ENCODE data around the gene FLT3. TPM values are rescaled to one million over a fixed set of nuclear protein-coding genes. Genes with fewer than 3 reads are reported as not detected.

Gene FLT3
- total and polyA plus RNA-seq, 2 donors (not counting 1 experiment from before 2014, with no cell fraction given): 0.13 to 0.42 TPM

- Histone ChIP-seq H3K4me2 (replicated peaks; ENCODE audit: low read depth, low read length, poor library complexity, severe bottlenecking) (no peak overlapping the region), H3K9me3 (ENCODE audit: control extremely low read depth in 1 of 3, control insufficient read depth in 2 of 3, insufficient read depth in 1 of 3, low read length in 2 of 3) (peaks cover 0 to under 1% (median 0%) of the 10 kb centered on the region in 3 donors), H3K4me3 (ENCODE audit: control extremely low read depth in 1 of 5, extremely low read depth in 1 of 5, insufficient read depth in 1 of 5, low read depth in 2 of 5, low read length in 4 of 5) (no peak overlapping the region), H3K27me3 (replicated peaks in 1 of 4; ENCODE audit: control extremely low read depth in 1 of 4, control insufficient read depth in 3 of 4, insufficient read depth in 4 of 4, low read length in 3 of 4) (no peaks in the 10 kb centered on the region), H3K79me2 (ENCODE audit: control insufficient read depth, insufficient read depth, low read length) (no peaks in the 10 kb centered on the region), H2AFZ (ENCODE audit: insufficient read depth, low read depth, low read length, poor library complexity, severe bottlenecking) (no peak overlapping the region), H3K4me1 (ENCODE audit: control insufficient read depth in 2 of 2, insufficient read depth in 2 of 2, low read length in 2 of 2) (peaks cover 5% of the 10 kb centered on the region in 2 donors), H4K20me1 (ENCODE audit: control insufficient read depth, insufficient read depth, low read length, poor library complexity, severe bottlenecking) (no peaks in the 10 kb centered on the region), H3K36me3 (replicated peaks in 1 of 2; ENCODE audit: control extremely low read depth in 1 of 2, control insufficient read depth in 1 of 2, extremely low read depth in 1 of 2, insufficient read depth in 2 of 2, low read length in 1 of 2) (no peaks in the 10 kb centered on the region), H3K27ac (ENCODE audit: low read length in 2 of 2) (no peak overlapping the region), H3K9ac (ENCODE audit: low read length) (no peak overlapping the region)
- H3K9me3 Mint-ChIP-seq (ENCODE audit: insufficient read depth): peaks cover 2% of the 10 kb centered on the region
- no peak overlapping the region for H3K4me3 Mint-ChIP-seq
- ChIA-PET CTCF (interaction anchor here (1.5 kb wide), 1 partner anchor 23 kb away, joined by 3 read pairs; no protein-coding TSS in a partner anchor), POLR2A (no interaction called here)
- no peak overlapping the region for H3K27ac Mint-ChIP-seq
- no peak for DNase-seq
- intact Hi-C loops (cut with micrococcal nuclease): no loop called here
- WGBS (ENCODE audit: insufficient coverage): 89% methylated on average over 5 of the region's 9 CpGs
- TF ChIP-seq CTCF (IDR thresholded peaks at IDR 0.05): no peak
- no peak for TF ChIP-seq EZH2 (IDR thresholded peaks at IDR 0.05; ENCODE audit: borderline replicate concordance, insufficient read depth, low read depth, low read length, poor library complexity, severe bottlenecking)
- no peak for ATAC-seq (ENCODE audit: low read depth)
- peaks cover 22% of the 10 kb centered on the region for H3K4me1 Mint-ChIP-seq
- H3K27me3 Mint-ChIP-seq: no peaks in the 10 kb centered on the region
Observed at GRCh38 chr13:28026508-28026907, 73.9 kb downstream of the FLT3 start.

- intact Hi-C loops (cut with micrococcal nuclease): no loop called here
- TF ChIP-seq EZH2 (IDR thresholded peaks at IDR 0.05; ENCODE audit: borderline replicate concordance, insufficient read depth, low read depth, low read length, poor library complexity, severe bottlenecking): no peak
- no peak for TF ChIP-seq CTCF (IDR thresholded peaks at IDR 0.05)
- H3K9ac ChIP-seq (ENCODE audit: low read length): no peak overlapping the region
- Mint-ChIP-seq H3K9me3 (ENCODE audit: insufficient read depth) (no peaks in the 10 kb centered on the region), H3K27ac (no peak overlapping the region), H3K4me3 (no peak overlapping the region), H3K27me3 (no peaks in the 10 kb centered on the region), H3K4me1 (peaks cover 10% of the 10 kb centered on the region)
- no peaks in the 10 kb centered on the region for H3K27me3 ChIP-seq (replicated peaks in 1 of 4; ENCODE audit: control extremely low read depth in 1 of 4, control insufficient read depth in 3 of 4, insufficient read depth in 4 of 4, low read length in 3 of 4)
- no peak overlapping the region for H2AFZ ChIP-seq (ENCODE audit: insufficient read depth, low read depth, low read length, poor library complexity, severe bottlenecking)
- H3K79me2 ChIP-seq (ENCODE audit: control insufficient read depth, insufficient read depth, low read length): no peaks in the 10 kb centered on the region
- H3K36me3 ChIP-seq (replicated peaks in 1 of 2; ENCODE audit: control extremely low read depth in 1 of 2, control insufficient read depth in 1 of 2, extremely low read depth in 1 of 2, insufficient read depth in 2 of 2, low read length in 1 of 2): no peaks in the 10 kb centered on the region
- ATAC-seq (ENCODE audit: low read depth) (no peak), DNase-seq (no peak)
- no peaks in the 10 kb centered on the region for H3K9me3 ChIP-seq (ENCODE audit: control extremely low read depth in 1 of 3, control insufficient read depth in 2 of 3, insufficient read depth in 1 of 3, low read length in 2 of 3)
- H3K4me1 ChIP-seq (ENCODE audit: control insufficient read depth in 2 of 2, insufficient read depth in 2 of 2, low read length in 2 of 2): no peaks in the 10 kb centered on the region
- no peaks in the 10 kb centered on the region for H4K20me1 ChIP-seq (ENCODE audit: control insufficient read depth, insufficient read depth, low read length, poor library complexity, severe bottlenecking)
- ChIA-PET POLR2A (no interaction called here), CTCF (no interaction called here)
- H3K27ac ChIP-seq (ENCODE audit: low read length in 2 of 2): no peak overlapping the region
- no peak overlapping the region for H3K4me2 ChIP-seq (replicated peaks; ENCODE audit: low read depth, low read length, poor library complexity, severe bottlenecking)
- H3K4me3 ChIP-seq (ENCODE audit: control extremely low read depth in 1 of 5, extremely low read depth in 1 of 5, insufficient read depth in 1 of 5, low read depth in 2 of 5, low read length in 4 of 5): no peak overlapping the region
- WGBS (ENCODE audit: insufficient coverage): 100% methylated on average over 6 of the region's 9 CpGs
Observed at GRCh38 chr13:28022848-28023518, 77.4 kb downstream of the FLT3 start.
